ENCODE results near the gene C2orf72.
"Not testable (repeated sequence)": the region's sequence is repeated elsewhere in the genome, so short reads cannot be mapped to it uniquely, and the experiment has no call there.

GRCh38 chr2:231067531-231067930 lies 30.2 kb downstream of the C2orf72 start:
- not testable (repeated sequence) for TF ChIP-seq CTCF (IDR thresholded peaks at IDR 0.05; ENCODE audit: poor library complexity); EZH2phosphoT487 (IDR thresholded peaks at IDR 0.05; ENCODE audit: low read depth, severe bottlenecking, unreplicated experiment); EZH2 (IDR thresholded peaks at IDR 0.05; ENCODE audit: borderline replicate concordance)
